HEK293 (cell line): ENCODE measurements around the gene CZIB.
"Not testable (repeated sequence)": the region's sequence is repeated elsewhere in the genome, so short reads cannot be mapped to it uniquely, and the experiment has no call there.

ENCODE experiments used
- ATF2 ChIP-seq: fragments of 450-650 bp; formaldehyde crosslinking; IDR thresholded peaks from 2 replicates; pipeline ENCODE4 v1.5.1; 2016; ENCODE audit warnings: missing biosample characterization, missing genetic modification characterization, low read depth
- KLF8 ChIP-seq: fragments of 450-650 bp; formaldehyde crosslinking; IDR thresholded peaks from 2 replicates; pipeline ENCODE4 v1.5.1; 2016; ENCODE audit warnings: missing biosample characterization, missing genetic modification characterization
- ZBTB10 ChIP-seq: fragments of 450-650 bp; formaldehyde crosslinking; IDR thresholded peaks from 2 replicates; pipeline ENCODE4 v1.5.1; 2016; ENCODE audit warnings: missing biosample characterization, missing genetic modification characterization
- ZBTB7A ChIP-seq: fragments of 450-650 bp; formaldehyde crosslinking; IDR thresholded peaks from 2 replicates; pipeline ENCODE4 v1.5.1; 2016; ENCODE audit warnings: low read depth, missing biosample characterization, missing genetic modification characterization
- ZNF155 ChIP-seq: fragments of 450-650 bp; formaldehyde crosslinking; IDR thresholded peaks from 2 replicates; pipeline ENCODE4 v1.5.1; 2016; ENCODE audit warnings: missing biosample characterization, missing genetic modification characterization
- ZNF2 ChIP-seq: fragments of 450-650 bp; formaldehyde crosslinking; IDR thresholded peaks from 2 replicates; pipeline ENCODE4 v1.5.1; 2016; ENCODE audit warnings: missing biosample characterization, missing genetic modification characterization
- ZNF292 ChIP-seq: fragments of 450-650 bp; formaldehyde crosslinking; IDR thresholded peaks from 2 replicates; pipeline ENCODE4 v1.5.1; 2016; ENCODE audit warnings: low read depth, missing biosample characterization, missing genetic modification characterization, borderline replicate concordance
- ZNF561 ChIP-seq: fragments of 450-650 bp; IDR thresholded peaks from 2 replicates; pipeline ENCODE4 v1.5.1; 2018; ENCODE audit warnings: missing biosample characterization, missing genetic modification characterization, borderline replicate concordance
- ZXDB ChIP-seq: fragments of 450-650 bp; formaldehyde crosslinking; IDR thresholded peaks from 2 replicates; pipeline ENCODE4 v1.5.1; 2016; ENCODE audit warnings: missing biosample characterization, missing genetic modification characterization
- TF ChIP-seq, protein P1 (sequence below): fragments of 450-650 bp; formaldehyde crosslinking; IDR thresholded peaks from 2 replicates; pipeline ENCODE4 v1.5.1; 2016; ENCODE audit warnings: missing biosample characterization, missing genetic modification characterization

- not testable (repeated sequence) for TF ChIP-seq ZBTB10 (tag by site-specific recombination); ZNF292 (tag by site-specific recombination); KLF8 (tag by site-specific recombination); ZNF561 (tag by site-specific recombination); ZNF2; ATF2 (tag by site-specific recombination); ZNF155; ZBTB7A; ZXDB
- TF ChIP-seq, protein P1, sequence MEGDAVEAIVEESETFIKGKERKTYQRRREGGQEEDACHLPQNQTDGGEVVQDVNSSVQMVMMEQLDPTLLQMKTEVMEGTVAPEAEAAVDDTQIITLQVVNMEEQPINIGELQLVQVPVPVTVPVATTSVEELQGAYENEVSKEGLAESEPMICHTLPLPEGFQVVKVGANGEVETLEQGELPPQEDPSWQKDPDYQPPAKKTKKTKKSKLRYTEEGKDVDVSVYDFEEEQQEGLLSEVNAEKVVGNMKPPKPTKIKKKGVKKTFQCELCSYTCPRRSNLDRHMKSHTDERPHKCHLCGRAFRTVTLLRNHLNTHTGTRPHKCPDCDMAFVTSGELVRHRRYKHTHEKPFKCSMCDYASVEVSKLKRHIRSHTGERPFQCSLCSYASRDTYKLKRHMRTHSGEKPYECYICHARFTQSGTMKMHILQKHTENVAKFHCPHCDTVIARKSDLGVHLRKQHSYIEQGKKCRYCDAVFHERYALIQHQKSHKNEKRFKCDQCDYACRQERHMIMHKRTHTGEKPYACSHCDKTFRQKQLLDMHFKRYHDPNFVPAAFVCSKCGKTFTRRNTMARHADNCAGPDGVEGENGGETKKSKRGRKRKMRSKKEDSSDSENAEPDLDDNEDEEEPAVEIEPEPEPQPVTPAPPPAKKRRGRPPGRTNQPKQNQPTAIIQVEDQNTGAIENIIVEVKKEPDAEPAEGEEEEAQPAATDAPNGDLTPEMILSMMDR (tag by site-specific recombination) = not testable (repeated sequence)
Observed at GRCh38 chr1:53185955-53186297, 34.5 kb downstream of the CZIB start.
